Amniotic stem cell (primary cell): ENCODE data around the gene HNRNPDL.
"Not testable (repeated sequence)": the region's sequence is repeated elsewhere in the genome, so short reads cannot be mapped to it uniquely, and the experiment has no call there.

Source experiments
- DNase-seq: peaks from one replicate; lab custom pipeline; 2025; lab: John Stamatoyannopoulos, UW

Gene HNRNPDL

DNA sequence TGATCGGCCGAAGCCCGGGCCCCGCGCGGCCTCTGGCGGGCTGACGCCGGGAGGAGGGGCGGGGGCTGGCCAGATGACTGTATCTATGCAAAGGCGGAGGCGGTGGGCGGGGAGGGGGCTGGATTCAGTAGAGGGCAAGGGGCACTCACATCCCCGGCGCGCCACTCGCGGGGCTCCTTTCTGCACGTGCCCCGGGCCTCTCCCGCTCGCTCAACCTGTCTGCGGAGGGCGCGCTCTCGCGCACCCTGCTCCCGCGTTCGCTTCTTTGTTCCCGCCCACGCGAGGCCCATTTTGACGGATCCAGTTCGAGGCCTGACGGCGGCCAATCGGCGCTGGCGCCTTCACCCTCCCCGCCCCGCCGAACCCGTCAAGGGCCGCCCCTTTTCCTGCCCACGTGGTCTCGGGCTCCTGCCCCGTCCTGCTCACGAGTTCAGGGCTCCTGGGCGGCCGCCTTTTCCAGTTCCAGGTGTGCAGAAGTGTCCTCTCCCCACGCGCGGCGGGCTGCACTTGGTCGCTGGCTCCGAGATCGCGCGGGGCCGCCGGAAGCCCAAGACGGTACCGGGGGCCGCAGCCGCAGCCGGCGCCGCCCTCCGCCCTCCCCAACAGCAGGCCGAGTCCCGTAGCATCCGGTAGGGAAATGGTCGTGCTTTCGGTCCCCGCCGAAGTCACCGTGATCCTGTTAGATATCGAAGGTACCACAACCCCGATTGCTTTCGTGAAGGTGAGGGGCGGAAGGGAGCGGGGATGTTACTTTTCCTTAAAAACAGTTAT is at the start of gene HNRNPDL, which contains the start of gene ENOPH1:
TSS of gene HNRNPDL (minus strand) at position 270 of the 771 bp plus-strand sequence. CDS start 772 bp downstream, outside the sequence.
TSS of gene ENOPH1 (plus strand) at position 398 of the 771 bp plus-strand sequence. CDS start at position 638, 240 bp downstream.
- peak; percentile 93 for DNase-seq

DNA sequence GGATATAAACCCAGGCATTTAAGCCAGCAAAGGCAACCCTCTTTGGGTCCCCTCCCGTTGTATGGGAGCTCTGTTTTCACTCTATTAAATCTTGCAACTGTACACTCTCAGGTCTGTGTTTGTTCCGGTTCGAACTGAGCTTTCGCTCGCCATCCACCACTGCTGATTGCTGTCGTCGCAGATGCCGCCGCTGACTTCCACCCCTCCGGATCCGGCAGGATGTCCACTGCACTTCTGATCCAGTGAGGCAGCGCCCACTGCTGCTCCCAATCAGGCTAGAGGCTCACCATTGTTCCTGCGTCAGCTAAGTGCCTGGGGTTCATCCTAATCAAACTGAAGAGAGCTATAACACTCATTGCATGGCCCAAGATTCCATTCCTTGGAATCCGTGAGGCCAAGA is 49.3 kb upstream of the HNRNPDL start:
- DNase-seq = no peak

DNA sequence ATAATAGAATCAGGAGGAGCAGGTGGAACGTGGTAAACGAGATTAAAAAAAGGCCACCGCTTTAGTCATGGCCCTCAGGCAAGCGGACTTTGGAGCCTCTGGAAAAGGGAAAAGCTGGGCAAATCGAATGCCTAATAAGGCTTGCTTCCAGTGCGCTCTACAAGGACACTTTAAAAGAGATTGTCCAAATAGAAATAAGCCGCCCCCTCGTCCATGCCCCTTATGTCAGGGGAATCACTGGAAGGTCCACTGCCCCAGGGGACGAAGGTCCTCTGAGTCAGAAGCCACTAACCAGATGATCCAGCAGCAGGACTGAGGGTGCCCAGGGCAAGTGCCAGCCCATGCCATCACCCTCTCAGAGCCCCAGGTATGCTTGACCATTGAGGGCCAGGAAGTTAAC is 47.2 kb upstream of the HNRNPDL start:
- DNase-seq = not testable (repeated sequence)

DNA sequence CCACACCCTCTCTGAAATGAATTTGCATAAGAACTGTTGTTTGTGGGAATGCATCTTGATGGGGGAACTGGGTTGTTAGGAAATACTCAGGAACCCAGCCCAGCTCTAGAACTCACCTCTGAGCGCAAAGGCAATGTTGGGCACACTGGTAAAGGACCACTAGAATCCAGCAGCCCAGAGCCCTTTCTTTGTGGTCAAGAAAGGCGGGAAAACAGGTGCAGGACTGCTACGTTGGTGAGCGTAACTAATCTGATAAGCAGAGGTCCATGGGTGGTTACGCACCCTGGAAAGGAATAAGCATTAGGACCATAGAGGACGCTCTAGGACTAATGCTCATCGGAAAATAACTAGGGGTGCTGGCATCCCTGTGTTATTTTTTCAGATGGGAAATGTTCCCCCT is 45.7 kb upstream of the HNRNPDL start:
- not testable (repeated sequence) for DNase-seq

DNA sequence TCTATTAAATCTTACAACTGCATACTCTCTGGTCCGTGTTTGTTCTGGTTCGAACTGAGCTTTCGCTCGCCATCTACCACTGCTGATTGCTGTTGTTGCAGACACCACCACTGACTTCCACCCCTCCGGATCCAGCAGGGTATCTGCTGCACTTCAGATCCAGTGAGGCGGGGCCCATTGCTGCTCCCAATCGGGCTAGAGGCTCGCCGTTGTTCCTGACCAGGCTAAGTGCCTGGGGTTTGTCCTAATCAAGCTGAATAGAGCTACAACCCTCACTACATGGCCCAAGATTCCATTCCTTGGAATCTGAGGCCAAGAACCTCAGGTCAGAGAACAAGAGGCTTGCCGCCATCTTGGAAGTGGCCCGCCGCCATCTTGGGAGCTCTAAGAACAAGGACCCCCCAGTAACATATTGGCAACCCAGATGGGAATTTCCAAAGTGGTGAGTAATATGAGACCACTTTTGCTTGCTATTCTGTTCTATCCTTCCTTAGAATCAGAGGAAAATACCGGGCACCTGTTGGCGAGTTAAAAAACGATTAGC is 43.4 kb upstream of the HNRNPDL start:
- DNase-seq = no peak

DNA sequence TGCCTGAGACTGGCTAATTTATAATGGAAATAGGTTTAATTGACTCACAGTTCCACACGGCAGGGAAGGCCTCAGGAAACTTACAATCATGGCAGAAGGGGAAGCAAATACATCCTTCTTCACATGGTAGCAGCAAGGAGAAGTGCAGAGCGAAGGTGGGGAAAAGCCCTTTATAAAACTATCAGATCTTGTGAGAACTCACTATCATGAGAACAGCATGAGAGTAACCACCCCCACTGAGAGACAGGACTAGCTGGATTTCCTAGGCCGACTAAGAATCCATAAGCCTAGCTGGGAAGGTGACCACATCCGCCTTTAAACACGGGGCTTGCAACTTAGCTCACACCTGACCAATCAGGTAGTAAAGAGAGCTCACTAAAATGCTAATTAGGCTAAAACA is 42.8 kb upstream of the HNRNPDL start:
- DNase-seq = not testable (repeated sequence)

DNA sequence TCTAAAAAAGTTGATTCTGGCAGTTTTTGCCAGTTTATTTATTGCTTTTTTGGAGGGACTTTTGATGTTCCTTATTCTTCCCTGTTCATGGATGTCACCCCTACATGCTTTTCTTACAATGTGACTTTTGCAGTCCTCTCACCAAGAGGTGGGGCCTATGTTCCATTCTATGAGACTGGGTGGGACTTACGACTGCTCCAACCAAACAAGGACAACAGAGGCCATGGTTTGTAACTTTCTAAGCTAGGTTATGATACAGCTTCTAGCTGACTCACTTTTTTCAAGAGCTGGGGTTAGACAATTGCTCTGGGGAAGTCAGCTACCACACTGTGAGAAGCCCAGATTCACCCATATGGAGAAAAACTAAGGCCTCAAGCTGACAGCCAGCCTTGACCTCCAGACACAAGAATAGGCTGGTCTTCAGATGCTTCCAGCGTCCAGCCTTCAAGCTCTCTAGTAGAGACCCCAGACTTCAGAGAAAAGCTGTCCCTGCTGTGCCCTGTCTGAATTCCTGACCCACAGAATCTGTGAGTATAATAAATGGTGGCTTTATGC is 39.6 kb upstream of the HNRNPDL start:
- peak; percentile 35 for DNase-seq

DNA sequence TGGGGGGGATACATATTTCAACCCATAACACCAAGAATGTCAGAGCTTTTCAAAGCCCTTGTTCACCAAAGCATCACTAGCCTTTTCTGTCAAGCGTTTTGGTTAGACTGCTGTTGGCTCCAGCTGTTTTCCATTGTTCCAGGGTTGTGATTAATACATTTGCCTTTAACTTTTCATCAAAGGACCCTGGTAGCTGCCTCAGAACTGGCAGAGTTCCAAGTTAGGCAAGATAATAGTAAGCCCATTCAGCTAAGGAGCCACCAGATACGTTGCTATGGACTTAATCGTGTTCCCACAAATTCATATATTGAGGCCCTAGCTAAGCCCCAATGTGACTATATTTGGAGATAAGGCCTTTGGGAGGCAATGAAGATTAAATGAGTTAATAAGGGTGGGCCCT is 37.2 kb upstream of the HNRNPDL start:
- DNase-seq = no peak

DNA sequence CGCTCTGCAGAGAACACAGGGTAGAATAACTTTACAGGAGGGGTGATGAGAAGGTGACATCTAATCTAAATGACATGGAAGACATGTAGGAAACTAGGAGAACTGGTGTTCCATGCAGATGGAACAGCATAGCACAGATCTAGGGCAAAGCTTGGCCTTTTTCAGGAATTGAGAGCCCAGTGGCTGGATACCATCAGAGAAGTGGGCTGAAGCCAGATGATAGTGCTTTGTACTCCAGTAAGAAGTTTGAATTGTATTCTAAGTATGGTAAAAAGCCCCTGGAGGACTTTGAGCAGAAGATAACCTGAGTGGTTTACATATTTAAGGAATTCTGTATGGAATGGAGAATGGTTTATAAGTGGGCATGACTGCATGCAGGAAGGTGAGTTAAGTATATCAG is 33.0 kb upstream of the HNRNPDL start:
- no peak for DNase-seq

DNA sequence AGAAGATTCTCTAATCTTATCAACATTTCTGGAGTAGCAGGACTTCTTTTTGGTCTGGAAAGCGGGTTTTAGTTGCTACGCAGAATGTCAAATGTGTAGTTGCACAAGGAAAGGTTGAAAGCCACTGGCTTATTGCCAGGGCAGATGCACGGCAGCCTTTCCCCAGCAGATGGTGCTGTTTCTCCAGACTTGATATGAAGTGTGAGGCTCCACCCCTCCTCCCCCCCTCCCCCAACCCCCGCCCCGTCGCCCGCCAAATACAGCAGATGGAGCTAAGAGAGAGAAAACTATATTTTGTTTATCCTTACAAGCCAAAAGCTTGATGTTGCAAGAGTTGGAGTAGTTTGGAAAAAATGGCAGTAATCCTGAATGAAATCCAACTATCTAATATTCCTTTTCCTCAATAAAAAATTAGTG is 32.2 kb upstream of the HNRNPDL start:
- DNase-seq = peak; percentile 48

DNA sequence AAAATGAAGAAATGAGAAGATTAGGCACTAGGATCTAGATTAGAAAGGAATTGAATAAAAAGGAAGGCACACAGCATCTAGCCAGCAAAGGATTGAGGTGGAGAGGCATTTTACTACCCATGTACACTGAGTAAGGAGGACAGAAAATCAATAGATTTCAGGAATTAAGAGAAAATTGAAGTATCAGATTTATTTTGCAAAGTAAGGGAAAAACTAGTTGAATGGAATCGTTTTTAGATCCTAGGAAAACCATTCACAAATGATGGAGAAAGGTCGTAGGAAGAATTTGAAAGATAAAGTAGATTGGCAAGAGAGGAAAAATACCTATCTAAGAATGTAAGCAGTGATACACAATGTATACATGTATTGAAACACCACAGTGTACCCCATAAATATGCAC is 31.4 kb upstream of the HNRNPDL start:
- no peak for DNase-seq

DNA sequence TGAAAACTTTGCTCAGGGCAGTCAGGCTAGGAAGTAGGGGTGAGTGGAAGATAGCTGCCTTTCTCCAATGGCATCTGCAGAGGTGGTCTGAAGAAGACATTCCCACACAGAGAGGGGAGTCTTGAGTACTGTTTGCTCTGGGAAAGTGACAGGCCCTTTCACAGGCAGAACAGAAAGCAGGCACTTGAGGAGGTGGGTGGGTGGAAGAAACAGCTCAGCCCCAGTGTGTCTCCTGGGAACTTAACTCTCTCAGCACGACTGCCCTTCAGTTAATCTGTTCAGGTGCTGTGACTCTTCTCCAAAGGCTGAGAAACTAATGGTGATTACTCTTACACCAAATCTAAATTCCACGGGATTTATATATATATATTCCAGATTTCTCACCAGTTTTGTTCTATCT is 28.5 kb upstream of the HNRNPDL start:
- DNase-seq = no peak

DNA sequence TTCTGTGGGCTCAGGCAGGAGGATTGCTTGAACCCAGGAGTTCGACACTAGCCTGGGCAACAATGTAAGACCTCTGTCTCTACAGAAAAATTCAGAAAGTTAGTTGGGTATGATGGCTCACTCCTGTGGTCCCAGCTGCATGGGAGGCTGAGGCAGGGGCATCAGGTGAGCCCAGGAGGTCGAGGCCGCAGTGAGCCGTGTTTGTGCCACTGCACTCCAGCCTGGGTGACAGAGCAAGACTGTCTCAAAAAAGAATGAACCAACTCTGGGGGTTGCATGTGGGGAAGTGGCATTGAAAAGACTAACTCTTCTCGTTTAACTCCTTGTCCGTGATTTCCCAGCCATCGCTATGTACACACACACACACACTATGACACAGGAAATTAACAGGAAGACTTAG is 27.0 kb upstream of the HNRNPDL start:
- DNase-seq = no peak

DNA sequence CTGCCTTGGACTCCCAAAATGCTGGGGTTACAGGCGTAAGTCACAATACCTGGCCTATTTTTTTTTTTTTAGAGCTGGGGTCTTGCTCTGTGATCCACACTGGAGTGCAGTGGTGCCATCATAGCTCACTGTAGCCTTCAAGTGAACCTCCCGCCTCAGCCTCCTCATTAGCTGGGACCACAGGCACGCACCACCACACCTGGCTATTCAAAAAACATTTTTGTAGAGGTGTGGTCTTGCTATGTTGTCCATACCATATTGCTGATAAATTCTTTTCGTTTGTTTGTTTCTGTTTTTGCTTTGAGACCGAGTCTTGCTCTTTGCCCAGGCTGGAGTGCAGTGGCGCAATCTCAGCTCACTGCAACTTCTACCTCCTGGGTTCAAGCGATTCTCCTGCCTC is 21.8 kb upstream of the HNRNPDL start:
- no peak for DNase-seq

DNA sequence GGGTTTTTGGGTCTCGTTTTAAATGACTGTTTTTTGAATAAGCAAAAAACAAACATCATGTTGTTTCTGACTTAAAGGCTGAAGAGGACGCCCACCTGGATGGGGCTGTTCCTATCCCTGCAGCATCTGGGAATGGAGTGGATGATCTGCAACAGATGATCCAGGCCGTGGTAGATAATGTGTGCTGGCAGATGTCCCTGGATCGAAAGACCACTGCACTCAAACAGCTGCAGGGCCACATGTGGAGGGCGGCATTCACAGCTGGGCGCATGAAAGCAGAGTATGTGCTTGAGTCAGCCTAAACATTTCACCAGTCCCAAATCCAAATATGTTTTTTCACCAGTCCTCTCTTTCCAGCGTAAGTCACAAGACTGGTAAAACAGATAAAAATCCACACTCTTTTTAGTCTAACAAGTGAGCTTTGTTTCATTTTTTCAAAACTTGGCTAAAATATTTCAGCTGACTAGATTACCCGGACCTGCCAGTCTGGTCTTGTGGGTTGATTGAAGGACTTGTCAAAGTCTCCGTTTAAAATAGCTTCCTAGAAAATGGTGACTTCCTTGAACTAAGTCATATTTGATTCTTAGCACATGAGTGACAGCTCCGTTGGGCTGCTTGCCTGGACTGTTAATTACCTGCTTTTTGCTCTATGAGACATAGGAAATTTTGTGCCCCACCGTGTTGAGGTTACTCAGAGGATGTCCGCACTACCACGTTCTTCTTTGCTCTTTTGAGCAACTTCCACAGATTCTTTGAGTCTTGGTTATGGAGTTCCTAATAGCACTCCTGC is 20.9 kb upstream of the HNRNPDL start:
- DNase-seq = no peak

DNA sequence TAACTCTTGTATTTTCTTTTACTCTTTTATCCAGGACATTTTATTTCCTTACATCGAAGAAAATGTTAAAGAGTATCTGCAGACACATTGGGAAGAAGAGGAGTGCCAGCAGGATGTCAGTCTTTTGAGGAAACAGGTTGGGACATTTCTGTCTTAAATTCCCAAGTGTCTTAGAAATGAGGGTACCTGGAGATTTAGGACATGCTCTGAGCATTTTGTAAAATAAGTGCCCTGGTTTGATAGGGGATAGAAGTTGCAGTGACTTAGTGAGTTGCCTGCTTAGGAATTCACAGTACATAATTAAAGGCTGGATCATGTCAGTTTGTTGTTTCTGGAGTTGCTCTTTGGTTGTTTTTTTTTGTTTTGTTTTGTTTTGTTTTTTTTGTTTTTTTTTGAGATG is 17.6 kb upstream of the HNRNPDL start:
- DNase-seq = no peak

DNA sequence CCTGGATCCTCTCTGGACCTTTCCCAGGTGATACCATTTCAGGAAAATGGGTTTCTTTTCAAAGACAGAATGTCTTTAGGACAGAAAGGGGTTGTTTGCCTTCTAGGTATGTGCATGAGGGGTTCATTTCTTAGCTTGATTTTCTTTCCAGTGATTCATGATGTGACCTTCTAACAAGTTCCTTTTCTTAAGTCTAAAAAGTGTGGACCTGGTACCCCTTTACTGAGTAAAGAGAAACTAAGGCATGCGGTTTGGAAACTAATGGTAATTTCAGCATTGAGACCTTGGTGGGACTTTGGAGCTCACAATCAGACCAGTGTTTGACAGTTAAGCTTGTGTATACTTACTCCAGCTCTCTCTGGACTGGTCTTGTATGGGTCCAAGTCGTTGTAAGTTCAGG is 8.8 kb upstream of the HNRNPDL start:
- DNase-seq = no peak

DNA sequence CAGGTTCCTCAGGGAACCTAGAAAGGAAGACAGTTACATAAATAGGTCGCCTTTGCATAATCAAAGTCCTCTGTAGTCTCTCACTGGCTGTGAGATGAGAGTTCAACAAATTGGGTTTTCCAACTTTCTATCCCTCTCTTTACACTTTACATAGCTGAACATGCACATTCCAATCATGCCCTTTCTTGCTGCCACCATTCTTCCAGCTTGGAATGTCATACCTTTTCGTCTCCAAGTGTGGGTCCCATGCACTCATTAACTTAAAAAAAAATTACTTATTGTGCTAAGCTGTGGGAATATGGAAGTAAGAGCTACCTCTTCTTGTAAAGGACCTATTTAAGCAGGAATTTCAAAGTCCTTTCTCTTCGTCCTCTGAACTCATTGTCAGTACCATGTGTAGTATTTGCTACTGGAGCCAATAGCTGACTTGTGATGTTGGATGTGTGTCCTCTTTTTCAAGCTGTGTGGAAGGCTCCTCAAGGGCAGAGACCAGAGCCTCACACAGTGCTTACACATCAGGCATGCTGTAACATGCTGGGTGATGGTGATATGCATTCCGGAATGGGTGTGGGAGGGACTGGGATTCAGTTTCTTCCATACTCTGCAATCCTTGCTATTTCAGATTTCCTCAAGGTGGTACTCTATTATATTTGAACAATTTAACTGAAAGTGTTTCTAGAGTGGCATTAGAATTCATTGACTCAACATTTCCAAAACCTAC is 7.2 kb upstream of the HNRNPDL start:
- no peak for DNase-seq

DNA sequence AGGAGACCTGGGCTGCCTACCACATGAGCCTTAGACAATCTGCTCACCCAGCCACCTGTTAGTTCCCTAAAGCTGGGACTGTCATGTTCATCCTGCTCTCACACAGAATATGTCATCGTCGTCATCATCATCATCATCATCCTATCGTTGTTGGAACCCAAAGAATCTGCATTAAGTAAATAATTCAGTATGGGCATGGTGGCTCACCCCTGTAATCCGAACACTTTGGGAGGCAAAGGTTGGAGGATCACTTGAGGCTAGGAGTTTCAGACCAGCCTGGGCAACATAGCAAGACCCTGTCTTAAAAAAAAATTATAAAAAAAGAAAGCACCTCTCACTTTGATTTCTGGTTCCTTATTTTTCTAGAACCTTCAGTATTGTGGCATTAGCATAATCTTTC is 6.5 kb upstream of the HNRNPDL start:
- DNase-seq = no peak

DNA sequence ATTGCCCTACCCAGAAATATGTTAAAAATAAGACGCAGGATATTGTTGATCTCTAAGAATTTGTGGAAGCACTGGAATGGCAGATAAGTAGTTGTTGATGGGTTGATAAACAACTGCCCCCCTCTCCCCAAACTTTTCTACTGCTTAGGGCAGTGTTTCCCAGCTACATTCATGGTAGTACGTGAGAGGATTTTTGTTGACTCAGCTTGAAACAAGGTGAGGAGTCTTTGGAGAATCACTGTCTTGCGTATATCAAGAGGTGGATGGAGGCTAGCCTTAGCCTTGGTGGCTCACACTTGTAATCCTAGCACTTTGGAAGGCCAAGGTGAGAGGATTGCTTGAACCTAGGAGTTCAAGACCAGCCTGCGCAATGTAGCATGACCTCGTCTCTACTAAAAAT is 5.9 kb upstream of the HNRNPDL start:
- no peak for DNase-seq

DNA sequence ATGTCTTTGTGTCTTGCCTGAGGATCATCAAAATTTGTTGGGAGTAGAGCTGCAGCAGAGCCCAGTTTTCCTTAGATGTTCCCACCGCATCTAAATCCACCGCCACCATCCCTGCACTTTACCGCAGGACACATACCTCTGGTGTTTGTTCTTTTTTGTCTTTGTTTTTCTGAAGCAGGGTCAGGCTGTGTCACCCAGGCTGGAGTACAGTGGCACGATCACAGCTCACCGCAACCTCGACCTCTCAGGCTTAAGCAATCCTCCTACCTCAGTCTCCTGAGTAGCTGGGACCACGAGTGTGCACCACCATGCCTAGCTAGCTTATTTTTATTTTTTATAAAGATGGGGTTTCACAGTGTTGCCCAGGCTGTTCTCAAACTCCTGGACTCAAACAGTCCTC is 4.7 kb upstream of the HNRNPDL start:
- DNase-seq = no peak

DNA sequence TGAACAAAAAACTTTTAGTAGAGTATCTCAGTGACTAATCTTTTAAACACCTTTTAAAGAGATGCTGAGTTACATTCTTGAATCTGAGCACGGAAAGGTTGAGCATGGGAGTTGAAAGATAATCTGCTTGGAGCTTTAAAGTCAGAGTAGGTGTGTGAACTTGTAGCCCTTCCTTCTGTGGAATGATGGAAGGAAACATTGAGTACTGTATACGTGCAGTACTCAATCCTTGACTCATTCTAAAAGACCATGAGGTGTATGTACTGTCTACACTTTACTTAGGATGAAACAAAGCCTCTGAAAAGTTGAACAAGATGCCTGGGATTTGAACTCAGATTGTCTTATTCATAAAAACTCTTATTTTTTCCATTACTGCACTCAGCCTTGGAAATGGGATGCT is 3.5 kb upstream of the HNRNPDL start:
- DNase-seq = no peak
